ENCODE data around the gene FNDC8.

GRCh38 chr17:35103271-35103670, 18.1 kb upstream of the FNDC8 start:
- TF ChIP-seq CTCF (IDR thresholded peaks at IDR 0.05) = no peak
- no peak for TF ChIP-seq POLR2A (IDR thresholded peaks at IDR 0.05)

Measured in uterus (tissue), 2 donors.